A673 (cell line): ENCODE measurements around the gene NCAM2.

Source experiments
- EZH2 ChIP-seq: fragments of 200-600 bp; sonication (generic); IDR thresholded peaks from 2 replicates; pipeline ENCODE4 v1.6.1; 2017; ENCODE audit warnings: borderline replicate concordance, low read depth, mild to moderate bottlenecking, mixed read lengths, antibody characterized with exemption, low read length; ENCODE audit not compliant: poor library complexity, severe bottlenecking
- TF ChIP-seq, protein P1 (sequence below): fragments of 300-800, 200-600 bp; sonication (generic); conservative IDR thresholded peaks from 2 replicates; pipeline ENCODE4 v1.5.1; 2017; ENCODE audit warnings: low read depth, mild to moderate bottlenecking, antibody characterized with exemption, low read length, moderate library complexity, mixed read lengths

DNA sequence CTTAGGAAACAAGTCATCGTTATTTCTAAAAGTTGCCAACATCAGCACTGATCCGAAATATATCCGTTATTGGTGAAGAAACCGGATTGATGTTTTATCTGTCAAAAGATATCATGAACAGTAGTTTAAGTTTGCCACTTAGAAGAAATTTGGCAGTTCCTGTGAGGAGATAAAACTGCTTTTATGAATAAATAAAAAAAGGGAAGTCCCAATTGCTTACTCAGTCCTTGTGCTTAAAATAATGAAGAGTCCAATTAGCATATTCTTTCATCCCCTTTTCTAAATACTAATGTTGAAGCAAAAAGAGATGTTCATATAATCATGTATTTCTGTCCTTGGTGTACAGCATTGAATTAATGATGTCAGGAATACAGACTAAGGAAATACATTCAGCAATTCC is 164.6 kb downstream of the NCAM2 start:
- TF ChIP-seq, protein P1, sequence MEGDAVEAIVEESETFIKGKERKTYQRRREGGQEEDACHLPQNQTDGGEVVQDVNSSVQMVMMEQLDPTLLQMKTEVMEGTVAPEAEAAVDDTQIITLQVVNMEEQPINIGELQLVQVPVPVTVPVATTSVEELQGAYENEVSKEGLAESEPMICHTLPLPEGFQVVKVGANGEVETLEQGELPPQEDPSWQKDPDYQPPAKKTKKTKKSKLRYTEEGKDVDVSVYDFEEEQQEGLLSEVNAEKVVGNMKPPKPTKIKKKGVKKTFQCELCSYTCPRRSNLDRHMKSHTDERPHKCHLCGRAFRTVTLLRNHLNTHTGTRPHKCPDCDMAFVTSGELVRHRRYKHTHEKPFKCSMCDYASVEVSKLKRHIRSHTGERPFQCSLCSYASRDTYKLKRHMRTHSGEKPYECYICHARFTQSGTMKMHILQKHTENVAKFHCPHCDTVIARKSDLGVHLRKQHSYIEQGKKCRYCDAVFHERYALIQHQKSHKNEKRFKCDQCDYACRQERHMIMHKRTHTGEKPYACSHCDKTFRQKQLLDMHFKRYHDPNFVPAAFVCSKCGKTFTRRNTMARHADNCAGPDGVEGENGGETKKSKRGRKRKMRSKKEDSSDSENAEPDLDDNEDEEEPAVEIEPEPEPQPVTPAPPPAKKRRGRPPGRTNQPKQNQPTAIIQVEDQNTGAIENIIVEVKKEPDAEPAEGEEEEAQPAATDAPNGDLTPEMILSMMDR = no peak
- TF ChIP-seq EZH2 = no peak
